ENCODE measurements around the gene LSM11. TPM values are rescaled to one million over a fixed set of nuclear protein-coding genes. Genes with fewer than 3 reads are reported as not detected.

Gene LSM11
- total RNA-seq, 4 donors from 2014 or later: 2.8 to 14.3 (median 8.7) TPM

DNA sequence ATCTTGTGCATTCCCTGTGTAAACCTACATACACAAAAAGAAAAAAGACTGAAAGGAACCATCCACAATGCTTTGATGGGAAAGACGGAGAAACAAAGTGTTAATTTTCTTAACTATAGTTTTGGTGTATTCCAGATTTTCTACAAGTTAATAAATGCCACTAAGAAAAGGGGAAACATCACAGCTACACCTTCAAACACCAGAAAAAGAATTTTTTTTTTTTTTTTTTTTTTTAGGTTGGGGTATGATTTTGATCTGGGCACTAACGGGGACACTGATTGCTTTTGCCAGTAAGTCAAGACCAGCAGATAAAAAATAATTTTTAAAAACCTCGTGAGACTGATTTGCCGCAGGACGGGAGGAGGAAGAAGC lies 12.6 kb upstream of the LSM11 start:
- no peak for DNase-seq
- H3K36me3 ChIP-seq: no peaks in the 10 kb centered on the region
- no peaks in the 10 kb centered on the region for H3K4me1 ChIP-seq
- H3K27ac ChIP-seq: peak overlapping the region; percentile 93 to 97
- H3K9me3 ChIP-seq: no peaks in the 10 kb centered on the region
- H3K27me3 ChIP-seq: no peaks in the 10 kb centered on the region
- intact Hi-C loops (cut with DNase I; ENCODE audit: low total_unique reads): loop anchor here (10.0 kb wide), 1 partner anchor 396 kb away; no protein-coding TSS in a partner anchor
- TF ChIP-seq POLR2A (IDR thresholded peaks at IDR 0.05): no peak
- TF ChIP-seq, protein P1, sequence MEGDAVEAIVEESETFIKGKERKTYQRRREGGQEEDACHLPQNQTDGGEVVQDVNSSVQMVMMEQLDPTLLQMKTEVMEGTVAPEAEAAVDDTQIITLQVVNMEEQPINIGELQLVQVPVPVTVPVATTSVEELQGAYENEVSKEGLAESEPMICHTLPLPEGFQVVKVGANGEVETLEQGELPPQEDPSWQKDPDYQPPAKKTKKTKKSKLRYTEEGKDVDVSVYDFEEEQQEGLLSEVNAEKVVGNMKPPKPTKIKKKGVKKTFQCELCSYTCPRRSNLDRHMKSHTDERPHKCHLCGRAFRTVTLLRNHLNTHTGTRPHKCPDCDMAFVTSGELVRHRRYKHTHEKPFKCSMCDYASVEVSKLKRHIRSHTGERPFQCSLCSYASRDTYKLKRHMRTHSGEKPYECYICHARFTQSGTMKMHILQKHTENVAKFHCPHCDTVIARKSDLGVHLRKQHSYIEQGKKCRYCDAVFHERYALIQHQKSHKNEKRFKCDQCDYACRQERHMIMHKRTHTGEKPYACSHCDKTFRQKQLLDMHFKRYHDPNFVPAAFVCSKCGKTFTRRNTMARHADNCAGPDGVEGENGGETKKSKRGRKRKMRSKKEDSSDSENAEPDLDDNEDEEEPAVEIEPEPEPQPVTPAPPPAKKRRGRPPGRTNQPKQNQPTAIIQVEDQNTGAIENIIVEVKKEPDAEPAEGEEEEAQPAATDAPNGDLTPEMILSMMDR (IDR thresholded peaks at IDR 0.05): no peak
- peak overlapping the region; percentile 73 to 80 for H3K4me3 ChIP-seq

DNA sequence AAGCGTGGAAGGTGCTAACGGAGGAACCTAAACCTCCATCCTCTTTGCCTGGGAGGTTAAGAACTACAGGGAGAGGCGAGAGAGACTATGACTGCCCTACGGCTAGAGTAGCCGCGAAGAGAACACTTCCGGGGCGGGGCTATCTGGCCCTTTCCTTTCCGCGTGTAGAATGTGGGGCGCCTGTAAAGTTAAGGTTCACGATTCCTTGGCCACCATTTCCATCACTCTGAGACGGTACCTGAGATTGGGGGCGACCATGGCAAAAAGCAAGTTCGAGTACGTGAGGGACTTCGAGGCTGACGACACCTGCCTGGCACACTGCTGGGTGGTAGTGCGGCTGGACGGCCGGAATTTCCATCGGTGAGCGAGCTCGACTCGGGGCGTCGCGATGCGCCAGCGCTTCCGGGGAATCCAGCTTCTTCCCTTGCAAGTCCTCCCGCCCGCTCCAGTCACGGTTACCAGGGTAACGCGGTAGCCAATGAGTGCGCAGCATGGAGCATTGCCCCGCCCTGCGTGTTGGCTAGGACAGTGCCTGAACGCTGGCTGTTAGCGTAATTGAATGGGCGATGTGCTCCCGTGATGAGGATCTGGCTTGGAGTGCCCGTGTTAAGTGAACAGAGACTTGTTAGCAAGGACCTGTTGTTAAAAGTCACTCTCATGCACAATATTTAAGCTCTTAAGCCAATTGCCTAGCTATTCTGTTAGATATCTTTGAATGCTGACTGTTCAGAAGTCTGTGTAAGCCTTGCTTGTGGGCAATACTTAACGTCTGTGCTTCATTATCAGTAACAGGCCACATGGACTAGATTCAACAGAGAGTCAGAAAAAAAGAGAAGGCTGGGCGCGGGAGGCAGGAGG lies 12.0 kb upstream of the LSM11 start, which contains the start of gene THG1L:
THG1L (plus strand) TSS at position 149 of the 858 bp plus-strand sequence; CDS start at position 170, 21 bp downstream.
- peak within 1 kb of the TSS; percentile 73 to 80 for H3K4me3 ChIP-seq
- intact Hi-C loops (cut with DNase I; ENCODE audit: low total_unique reads): loop anchor here (10.0 kb wide), 1 partner anchor 397 kb away; no protein-coding TSS in a partner anchor
- H3K9me3 ChIP-seq: no peaks in the 10 kb centered on the region
- no peaks in the 10 kb centered on the region for H3K27me3 ChIP-seq
- DNase-seq: peak; percentile 98 to 99
- TF ChIP-seq, protein P1 (IDR thresholded peaks at IDR 0.05): peak in 2 of 4 experiments; percentile 14 to 21
- peak in 1 of 2 donors; percentile 67 for TF ChIP-seq POLR2A (IDR thresholded peaks at IDR 0.05)
- H3K27ac ChIP-seq: peak within 1 kb of the TSS; percentile 93 to 97
- no peaks in the 10 kb centered on the region for H3K4me1 ChIP-seq
- H3K36me3 ChIP-seq: no peaks in the 10 kb centered on the region

DNA sequence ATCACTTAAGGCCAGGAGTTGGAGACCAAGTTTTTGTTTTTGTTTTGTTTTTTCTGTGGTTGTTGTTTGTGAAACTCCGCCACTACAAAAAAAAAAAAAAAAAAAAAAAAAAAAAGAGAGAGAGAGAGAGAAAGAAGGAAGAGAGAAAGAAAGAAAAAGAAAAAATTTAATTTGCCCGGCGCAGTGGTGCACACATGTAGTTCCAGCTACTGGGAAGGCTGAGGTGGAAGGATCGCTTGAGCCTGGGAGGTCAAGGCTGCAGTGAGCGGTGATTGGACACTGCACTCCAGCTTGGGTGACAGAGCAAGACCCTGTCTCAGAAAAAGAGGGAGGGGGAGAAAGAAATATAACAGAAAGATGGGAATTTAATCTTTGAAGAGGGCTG lies 11.4 kb upstream of the LSM11 start:
- H3K27me3 ChIP-seq: no peaks in the 10 kb centered on the region
- DNase-seq: no peak
- H3K4me3 ChIP-seq: peak overlapping the region in 1 of 2 donors; percentile 73
- no peaks in the 10 kb centered on the region for H3K9me3 ChIP-seq
- TF ChIP-seq POLR2A (IDR thresholded peaks at IDR 0.05): no peak
- TF ChIP-seq, protein P1 (IDR thresholded peaks at IDR 0.05): no peak
- intact Hi-C loops (cut with DNase I; ENCODE audit: low total_unique reads): loop anchor here (10.0 kb wide), 1 partner anchor 397 kb away; no protein-coding TSS in a partner anchor
- no peak overlapping the region for H3K27ac ChIP-seq
- no peaks in the 10 kb centered on the region for H3K4me1 ChIP-seq
- no peaks in the 10 kb centered on the region for H3K36me3 ChIP-seq

DNA sequence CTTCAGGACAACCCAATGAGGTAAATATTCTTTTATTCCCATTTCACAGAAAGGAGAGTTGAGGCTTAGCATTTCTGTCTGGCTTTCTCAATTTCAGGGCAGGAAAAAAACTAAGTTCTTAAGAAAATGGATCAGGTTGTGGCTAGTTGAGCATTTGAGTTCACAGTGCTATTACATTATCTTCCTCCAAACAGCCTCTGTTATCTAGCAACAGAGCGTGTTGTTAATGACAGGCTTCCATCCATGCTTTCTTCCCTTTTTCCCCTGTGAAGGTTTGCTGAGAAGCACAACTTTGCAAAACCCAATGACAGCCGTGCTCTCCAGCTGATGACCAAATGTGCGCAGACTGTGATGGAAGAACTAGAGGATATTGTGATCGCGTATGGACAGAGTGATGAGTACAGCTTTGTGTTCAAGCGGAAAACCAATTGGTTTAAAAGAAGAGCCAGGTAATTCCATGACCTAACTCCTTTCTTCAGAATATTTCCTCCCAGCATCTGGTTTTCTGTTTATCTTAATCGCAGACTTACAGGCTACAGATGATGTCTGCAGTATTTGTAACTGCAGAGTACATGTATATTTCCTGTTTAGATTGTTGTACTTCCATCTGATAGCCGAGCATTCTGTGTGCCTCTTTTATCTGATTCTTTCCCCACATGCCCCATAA lies 10.8 kb upstream of the LSM11 start:
- intact Hi-C loops (cut with DNase I; ENCODE audit: low total_unique reads): loop anchor here (10.0 kb wide), 1 partner anchor 398 kb away; no protein-coding TSS in a partner anchor
- Histone ChIP-seq H3K36me3 (no peaks in the 10 kb centered on the region), H3K4me1 (no peaks in the 10 kb centered on the region), H3K9me3 (no peaks in the 10 kb centered on the region), H3K27me3 (no peaks in the 10 kb centered on the region), H3K4me3 (no peak overlapping the region), H3K27ac (no peak overlapping the region)
- DNase-seq: no peak
- no peak for TF ChIP-seq POLR2A (IDR thresholded peaks at IDR 0.05)
- TF ChIP-seq, protein P1 (IDR thresholded peaks at IDR 0.05): no peak
